Mesendoderm (in vitro differentiated cells): Measurements from ENCODE around the gene ZNF2. TPM values are rescaled to one million over a fixed set of nuclear protein-coding genes. Genes with fewer than 3 reads are reported as not detected.

ENCODE experiments used
- DNase-seq: peaks from one replicate; pipeline ENCODE4 v3.0.0; 2013
- H2AK5ac ChIP-seq: 2 replicates; pipeline ENCODE4 v1.6.1; 2013; ENCODE audit warnings: low read length, inconsistent platforms
- H2BK120ac ChIP-seq: 2 replicates; pipeline ENCODE4 v1.6.1; 2013; ENCODE audit warnings: low read depth, mild to moderate bottlenecking, low read length, moderate library complexity, mixed read lengths
- H2BK15ac ChIP-seq: replicated peaks from 2 replicates; pipeline ENCODE4 v1.6.1; 2013; ENCODE audit warnings: low read depth, mild to moderate bottlenecking, moderate library complexity
- H2BK5ac ChIP-seq: 2 replicates; pipeline ENCODE4 v1.6.1; 2013; ENCODE audit warnings: low read length, inconsistent platforms
- H3K18ac ChIP-seq: 2 replicates; pipeline ENCODE4 v1.6.1; 2013; ENCODE audit warnings: mild to moderate bottlenecking, low read length, mixed read lengths
- H3K23ac ChIP-seq: one replicate; pipeline ENCODE4 v1.6.1; 2013; ENCODE audit warnings: low read length
- H3K27ac ChIP-seq: 2 replicates; pipeline ENCODE4 v1.5.1; 2013; ENCODE audit warnings: low read depth, mild to moderate bottlenecking, inconsistent platforms, low read length, moderate library complexity
- H3K27me3 ChIP-seq: 2 replicates; pipeline ENCODE4 v1.6.1; 2013; ENCODE audit warnings: low read length, control low read depth, mild to moderate bottlenecking, inconsistent platforms; ENCODE audit not compliant: insufficient read depth, poor library complexity
- H3K36me3 ChIP-seq: 2 replicates; pipeline ENCODE4 v1.6.1; 2013; ENCODE audit warnings: low read length, inconsistent platforms; ENCODE audit not compliant: control insufficient read depth, insufficient read depth
- H3K4ac ChIP-seq: one replicate; pipeline ENCODE4 v1.6.1; 2013; ENCODE audit warnings: low read depth, mild to moderate bottlenecking, low read length, moderate library complexity
- H3K4me1 ChIP-seq: 2 replicates; pipeline ENCODE4 v1.6.1; 2013; ENCODE audit warnings: low read depth, low read length, inconsistent platforms; ENCODE audit not compliant: control insufficient read depth
- H3K4me2 ChIP-seq: 2 replicates; pipeline ENCODE4 v1.6.1; 2013; ENCODE audit warnings: low read length
- H3K4me3 ChIP-seq: 2 replicates; pipeline ENCODE4 v1.5.1; 2013; ENCODE audit warnings: mild to moderate bottlenecking, low read length
- H3K56ac ChIP-seq: one replicate; pipeline ENCODE4 v1.6.1; 2013; ENCODE audit warnings: low read length
- H3K79me1 ChIP-seq: 2 replicates; pipeline ENCODE4 v1.6.1; 2013; ENCODE audit warnings: low read length, inconsistent platforms
- H3K79me2 ChIP-seq: 2 replicates; pipeline ENCODE4 v1.6.1; 2013; ENCODE audit warnings: mild to moderate bottlenecking, low read length; ENCODE audit not compliant: control insufficient read depth, insufficient read depth
- H3K9ac ChIP-seq: 2 replicates; pipeline ENCODE4 v1.6.1; 2013; ENCODE audit warnings: low read length, inconsistent platforms
- H4K5ac ChIP-seq: one replicate; pipeline ENCODE4 v1.6.1; 2013; ENCODE audit warnings: low read length
- H4K8ac ChIP-seq: one replicate; pipeline ENCODE4 v1.6.1; 2013; ENCODE audit warnings: low read depth, mild to moderate bottlenecking, control low read depth, low read length, moderate library complexity
- WGBS: extraction: QIAGEN DNeasy Blood & Tissue Kit; methylation state at CpG from one replicate; pipeline ENCODE4 v1.1.7; 2013; ENCODE audit warnings: low lambda C conversion rate, missing lambda C conversion rate; ENCODE audit not compliant: insufficient coverage; ENCODE audit errors: extremely low coverage; 5-methylcytosine and 5-hydroxymethylcytosine counted together
- polyA plus RNA-seq, 2 experiments: library from polyadenylated mRNA; stranded (reverse); fragments of 200-250 nt; gene quantifications; one replicate each; pipeline ENCODE4 v1.2.3, GENCODE V29; 2013

Gene ZNF2
- 0.73 TPM for polyA plus RNA-seq (2013, experiment 1 of 2)
- polyA plus RNA-seq (2013, experiment 2 of 2), result 0.62 TPM

DNA sequence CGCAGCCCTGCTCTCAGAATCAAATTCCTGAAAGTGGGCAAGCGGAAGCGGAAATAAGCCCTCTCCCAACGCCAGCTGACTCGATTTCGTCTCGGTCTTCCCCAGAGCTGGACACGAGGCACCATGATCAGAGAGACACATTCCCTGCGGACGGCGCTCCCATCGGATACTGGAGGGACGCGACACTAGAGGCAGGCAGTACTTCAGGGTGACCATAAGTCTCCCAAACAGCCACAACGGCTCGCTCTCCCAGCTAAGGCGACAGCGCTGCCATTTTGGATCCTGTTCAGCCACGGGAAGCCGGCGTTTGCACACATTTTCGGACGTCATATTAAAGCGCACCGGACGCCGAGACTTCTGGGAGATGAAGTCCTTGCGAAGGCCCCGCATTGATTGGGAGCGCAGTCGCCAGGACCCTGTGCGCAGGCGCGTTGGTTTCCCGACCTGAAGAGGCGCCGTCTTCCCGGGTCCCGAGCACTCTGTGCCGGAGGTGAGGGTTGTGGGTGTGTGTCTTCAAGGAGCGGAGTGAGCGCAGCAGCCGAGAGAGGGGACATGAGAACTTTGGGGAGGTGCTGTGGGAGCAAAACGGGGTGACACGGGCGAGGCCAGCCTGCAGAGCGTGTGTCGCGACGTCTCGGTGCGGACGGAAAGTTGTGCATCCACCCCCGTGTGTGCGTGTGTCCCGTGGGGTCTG lies at the start of gene ZNF2:
Gene ZNF2 (plus strand): TSS at position 439 of the 694 bp plus-strand sequence. CDS start 10,418 bp downstream, outside the sequence.
- Histone ChIP-seq H2BK120ac (no peak within 1 kb of the TSS), H2AK5ac (no peak within 1 kb of the TSS), H3K9ac (peak within 1 kb of the TSS; percentile 97), H2BK5ac (peak within 1 kb of the TSS; percentile 76), H3K4me2 (peak within 1 kb of the TSS; percentile 45), H3K4me3 (peak within 1 kb of the TSS; percentile 98), H3K23ac (peak within 1 kb of the TSS; percentile 66), H3K18ac (peak within 1 kb of the TSS; percentile 82), H3K4me1 (peaks cover 5% of the 10 kb centered on the region), H3K79me2 (no peaks in the 10 kb centered on the region), H3K27me3 (no peaks in the 10 kb centered on the region), H2BK15ac (no peak within 1 kb of the TSS), H3K79me1 (peaks cover 7% of the 10 kb centered on the region), H4K8ac (peak within 1 kb of the TSS; percentile 95), H3K27ac (no peak within 1 kb of the TSS), H3K4ac (peak within 1 kb of the TSS; percentile 99), H3K56ac (peak within 1 kb of the TSS; percentile 99), H4K5ac (peak within 1 kb of the TSS; percentile 93), H3K36me3 (no peaks in the 10 kb centered on the region)
- WGBS, result no CpG with 5 or more reads among the region's 56 CpGs
- peak; percentile 99 for DNase-seq

DNA sequence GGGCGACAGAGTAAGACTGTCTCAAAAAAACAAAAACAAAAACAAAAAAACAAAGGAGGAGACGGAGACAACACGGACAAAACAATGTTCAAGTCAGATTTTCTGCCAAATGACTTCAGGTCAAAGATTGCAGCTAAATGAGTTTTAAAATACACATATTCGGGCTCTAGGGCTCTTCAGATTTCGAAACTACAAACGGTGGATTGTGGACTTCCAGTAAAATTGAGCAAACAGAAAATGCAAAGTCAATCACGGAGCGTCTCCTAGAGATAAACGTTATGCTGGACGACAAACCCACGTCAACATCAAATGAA lies 44.6 kb upstream of the ZNF2 start:
- WGBS, result no CpG with 5 or more reads among the region's 11 CpGs
- Histone ChIP-seq H3K4me2 (peak overlapping the region; percentile 70), H3K27me3 (no peaks in the 10 kb centered on the region), H2BK5ac (no peak overlapping the region), H2BK15ac (no peak overlapping the region), H3K4ac (no peak overlapping the region), H3K4me3 (peak overlapping the region; percentile 99), H2AK5ac (no peak overlapping the region), H3K4me1 (no peaks in the 10 kb centered on the region), H3K23ac (peak overlapping the region; percentile 95), H3K9ac (peak overlapping the region; percentile 94), H3K27ac (no peak overlapping the region), H3K18ac (no peak overlapping the region), H3K79me2 (peaks cover 25% of the 10 kb centered on the region), H3K79me1 (peaks cover 11% of the 10 kb centered on the region), H2BK120ac (no peak overlapping the region), H3K56ac (peak overlapping the region; percentile 98), H4K8ac (no peak overlapping the region), H4K5ac (no peak overlapping the region), H3K36me3 (no peaks in the 10 kb centered on the region)
- no peak for DNase-seq

DNA sequence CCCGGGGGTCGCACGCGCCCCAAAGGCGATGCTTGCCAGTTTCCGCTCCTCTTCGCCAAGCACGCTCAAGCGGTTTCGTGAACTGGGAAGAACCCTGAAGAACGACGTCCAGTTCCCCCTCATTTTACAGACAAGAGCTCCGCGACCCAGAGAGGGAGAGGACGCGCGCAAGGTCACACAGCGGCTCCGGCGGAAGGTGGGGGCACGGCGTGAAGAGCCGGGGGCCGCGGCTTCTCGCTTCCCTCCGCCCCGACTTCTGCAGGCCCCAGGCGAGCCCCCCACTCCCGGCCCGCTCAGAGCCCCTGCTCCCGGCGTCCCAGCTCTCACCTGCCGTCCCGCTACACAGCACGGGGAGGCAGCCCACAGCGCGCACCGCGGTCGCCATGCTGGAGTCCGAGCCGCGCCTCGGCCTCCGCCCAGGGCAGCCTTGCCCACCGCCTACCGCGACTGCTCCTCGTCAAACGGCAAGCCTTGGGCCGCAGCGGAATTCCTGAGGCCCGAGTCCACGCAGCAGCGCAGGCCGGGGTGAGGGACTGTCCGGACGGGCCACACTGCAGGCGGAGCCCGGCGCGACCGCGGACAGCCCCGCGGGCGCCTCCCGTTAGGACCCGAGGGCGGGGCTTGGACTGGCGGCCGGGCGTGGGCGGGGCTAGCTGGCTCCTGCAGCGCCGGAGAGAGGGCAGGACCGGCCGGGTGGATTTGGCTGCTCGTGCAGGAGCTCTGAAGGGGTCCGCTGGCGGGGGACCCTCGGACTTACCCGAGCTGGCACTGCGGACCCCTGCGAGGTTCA lies 44.0 kb upstream of the ZNF2 start, which contains the start of gene MRPS5:
Gene MRPS5 (minus strand): TSS at position 402 of the 790 bp plus-strand sequence. CDS start 17 bp downstream, at position 385.
- no peak within 1 kb of the TSS for H2BK120ac ChIP-seq
- no peak within 1 kb of the TSS for H4K5ac ChIP-seq
- no peak within 1 kb of the TSS for H2BK5ac ChIP-seq
- H3K4ac ChIP-seq, result peak within 1 kb of the TSS; percentile 57
- H3K56ac ChIP-seq, result peak within 1 kb of the TSS; percentile 98
- H3K4me2 ChIP-seq, result peak within 1 kb of the TSS; percentile 87
- H3K18ac ChIP-seq, result no peak within 1 kb of the TSS
- peak; percentile 76 for DNase-seq
- no peak within 1 kb of the TSS for H4K8ac ChIP-seq
- peak within 1 kb of the TSS; percentile 94 for H3K9ac ChIP-seq
- peaks cover 25% of the 10 kb centered on the region for H3K79me2 ChIP-seq
- H3K27me3 ChIP-seq, result no peaks in the 10 kb centered on the region
- H2AK5ac ChIP-seq, result no peak within 1 kb of the TSS
- no peak within 1 kb of the TSS for H3K27ac ChIP-seq
- no CpG with 5 or more reads among the region's 86 CpGs for WGBS
- no peaks in the 10 kb centered on the region for H3K4me1 ChIP-seq
- H3K79me1 ChIP-seq, result peaks cover 11% of the 10 kb centered on the region
- no peaks in the 10 kb centered on the region for H3K36me3 ChIP-seq
- no peak within 1 kb of the TSS for H2BK15ac ChIP-seq
- peak within 1 kb of the TSS; percentile 95 for H3K23ac ChIP-seq
- peak within 1 kb of the TSS; percentile 99 for H3K4me3 ChIP-seq

DNA sequence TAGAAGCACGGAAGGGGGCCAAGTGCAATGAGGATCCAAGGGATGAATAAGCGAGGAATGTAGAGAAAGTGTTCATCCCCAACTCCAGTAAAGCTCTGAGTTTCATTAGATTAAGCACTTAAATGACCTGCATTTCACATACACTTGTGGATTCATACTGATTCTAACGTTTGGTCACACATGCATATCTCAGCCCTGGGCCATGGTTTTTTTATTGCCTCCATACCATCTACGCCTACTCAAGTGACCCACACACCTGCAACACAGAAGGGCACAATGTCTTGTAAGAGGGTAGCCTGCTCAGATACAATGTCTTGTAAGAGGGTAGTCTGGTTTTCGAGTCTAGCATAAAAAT lies 43.4 kb upstream of the ZNF2 start:
- Histone ChIP-seq H3K27ac (no peak overlapping the region), H3K4ac (no peak overlapping the region), H3K4me3 (peak overlapping the region; percentile 54), H3K56ac (peak overlapping the region; percentile 90), H3K4me1 (no peaks in the 10 kb centered on the region), H2AK5ac (no peak overlapping the region), H2BK5ac (no peak overlapping the region), H3K27me3 (no peaks in the 10 kb centered on the region), H3K79me2 (peaks cover 25% of the 10 kb centered on the region), H3K23ac (no peak overlapping the region), H4K5ac (no peak overlapping the region), H3K79me1 (peaks cover 11% of the 10 kb centered on the region), H4K8ac (no peak overlapping the region), H3K18ac (no peak overlapping the region), H2BK15ac (no peak overlapping the region), H3K4me2 (peak overlapping the region; percentile 87), H3K36me3 (no peaks in the 10 kb centered on the region), H2BK120ac (no peak overlapping the region), H3K9ac (peak overlapping the region; percentile 86)
- WGBS, result no CpG with 5 or more reads among the region's 5 CpGs
- no peak for DNase-seq

DNA sequence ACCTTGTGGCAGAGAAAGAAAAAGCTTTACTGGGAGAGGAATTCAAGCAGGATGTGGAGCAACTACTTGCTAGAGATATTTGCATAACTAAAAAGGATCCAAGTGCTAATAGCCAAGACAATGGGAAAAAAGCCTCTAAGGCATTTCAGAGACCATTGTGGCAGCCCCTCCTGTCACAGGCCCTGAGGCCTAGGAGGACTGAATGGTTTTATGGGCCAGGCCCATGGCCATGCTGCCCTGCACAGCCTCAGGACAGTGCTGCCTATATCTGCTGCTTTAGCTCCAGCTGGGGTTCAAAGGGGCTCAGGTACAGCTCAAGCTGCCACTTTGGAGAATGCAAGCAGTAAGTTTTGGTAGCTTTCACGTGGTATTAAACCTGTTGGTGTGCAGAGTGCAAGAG lies 26.9 kb upstream of the ZNF2 start:
- Histone ChIP-seq H3K56ac (no peak overlapping the region), H3K79me2 (no peaks in the 10 kb centered on the region), H4K5ac (no peak overlapping the region), H3K4me2 (no peak overlapping the region), H3K9ac (no peak overlapping the region), H3K4ac (no peak overlapping the region), H3K23ac (no peak overlapping the region), H3K36me3 (no peaks in the 10 kb centered on the region), H2AK5ac (no peak overlapping the region), H3K27me3 (no peaks in the 10 kb centered on the region), H2BK15ac (no peak overlapping the region), H3K4me1 (no peaks in the 10 kb centered on the region), H4K8ac (no peak overlapping the region), H3K4me3 (no peak overlapping the region), H2BK120ac (no peak overlapping the region), H3K79me1 (no peaks in the 10 kb centered on the region), H2BK5ac (no peak overlapping the region), H3K18ac (no peak overlapping the region), H3K27ac (no peak overlapping the region)
- DNase-seq, result no peak
- no CpG with 5 or more reads among the region's 1 CpG for WGBS
